SW 1271 (cell line): Measurements from ENCODE around the gene PPP1R8.
"Not testable (repeated sequence)": the region's sequence is repeated elsewhere in the genome, so short reads cannot be mapped to it uniquely, and the experiment has no call there.

ENCODE experiments used
- DNase-seq, 2 experiments: peaks; one replicate each; lab custom pipeline; 2025; lab: John Stamatoyannopoulos, UW

Gene PPP1R8

DNA sequence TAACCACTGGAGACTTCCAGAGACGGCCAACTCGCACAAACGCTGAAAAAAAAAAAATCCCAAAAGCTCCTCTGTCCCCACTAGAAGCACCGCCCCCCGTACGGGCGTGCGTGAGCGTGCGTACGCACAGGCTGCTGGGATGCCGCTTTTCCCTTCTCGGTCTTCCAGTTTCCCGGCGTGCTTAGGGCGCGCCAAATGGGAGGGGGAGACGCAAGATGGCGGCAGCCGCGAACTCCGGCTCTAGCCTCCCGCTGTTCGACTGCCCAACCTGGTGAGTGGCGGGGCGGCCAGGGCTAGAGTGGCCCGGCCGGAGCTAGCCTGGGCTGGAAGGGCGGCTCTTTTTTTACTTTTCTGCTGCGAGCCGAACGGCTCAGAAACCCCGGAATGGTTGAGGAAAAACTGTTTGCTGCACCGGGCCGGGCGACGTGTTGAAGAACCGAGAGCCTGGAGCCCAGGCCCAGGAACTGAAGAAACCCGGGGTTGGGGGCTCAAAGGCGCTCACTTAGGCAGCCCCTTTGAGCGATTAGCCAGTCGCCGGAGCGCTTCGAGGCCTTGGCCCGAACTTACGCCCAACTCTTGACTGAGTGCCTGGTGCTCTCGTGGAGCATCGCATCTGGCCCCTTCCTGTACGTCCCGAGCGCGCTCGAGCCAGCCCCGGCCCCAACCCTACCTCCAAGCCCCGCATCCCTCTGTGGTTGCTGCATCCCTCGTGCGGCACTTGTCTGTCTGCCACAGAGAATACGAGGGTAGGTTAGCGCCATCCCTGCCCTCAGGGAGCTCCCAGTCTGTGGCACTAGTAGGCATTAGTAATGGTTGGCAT is at the start of gene PPP1R8:
PPP1R8 (plus strand) TSS at position 162 of the 820 bp plus-strand sequence; CDS start at position 216, 54 bp downstream.
- peak; percentile 93 to 94 for DNase-seq

DNA sequence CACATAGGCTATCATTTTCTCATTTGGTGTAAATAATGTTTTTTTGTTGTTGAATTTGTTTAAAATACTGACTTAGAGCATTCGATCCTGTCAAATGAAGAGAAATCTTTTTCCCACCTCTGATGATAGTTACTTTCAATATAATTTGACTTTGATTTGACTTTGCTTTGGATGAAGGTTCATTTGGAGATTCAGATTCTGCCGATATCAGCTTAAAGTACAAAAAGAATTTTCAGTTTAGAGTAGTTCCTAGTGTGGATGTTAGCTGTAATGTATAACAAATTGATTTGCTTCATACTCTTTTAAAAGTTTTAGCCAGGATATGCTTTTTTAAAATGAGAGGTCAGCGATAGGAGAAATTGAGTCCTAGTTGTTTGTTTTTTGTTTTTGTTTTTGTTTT is 47.6 kb upstream of the PPP1R8 start:
- no peak for DNase-seq

DNA sequence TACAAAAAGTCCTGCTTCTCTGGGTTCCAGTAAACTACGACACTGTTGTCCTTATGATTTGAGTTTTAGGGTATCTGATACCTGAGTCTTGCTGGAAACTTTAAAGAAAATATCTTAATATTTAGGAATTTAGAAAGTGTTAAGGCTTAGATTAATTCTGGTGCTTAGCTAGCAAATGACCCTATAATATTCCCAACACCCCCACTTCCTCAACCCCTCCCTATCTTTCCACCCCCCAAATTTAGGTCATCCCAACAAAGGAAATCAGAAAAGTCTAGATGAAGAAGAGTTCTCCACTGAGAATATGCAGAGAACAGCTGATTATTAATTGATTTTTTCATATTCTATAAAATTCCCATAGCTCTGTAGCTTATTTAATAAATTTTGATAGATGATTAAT is 45.9 kb upstream of the PPP1R8 start:
- no peak for DNase-seq

DNA sequence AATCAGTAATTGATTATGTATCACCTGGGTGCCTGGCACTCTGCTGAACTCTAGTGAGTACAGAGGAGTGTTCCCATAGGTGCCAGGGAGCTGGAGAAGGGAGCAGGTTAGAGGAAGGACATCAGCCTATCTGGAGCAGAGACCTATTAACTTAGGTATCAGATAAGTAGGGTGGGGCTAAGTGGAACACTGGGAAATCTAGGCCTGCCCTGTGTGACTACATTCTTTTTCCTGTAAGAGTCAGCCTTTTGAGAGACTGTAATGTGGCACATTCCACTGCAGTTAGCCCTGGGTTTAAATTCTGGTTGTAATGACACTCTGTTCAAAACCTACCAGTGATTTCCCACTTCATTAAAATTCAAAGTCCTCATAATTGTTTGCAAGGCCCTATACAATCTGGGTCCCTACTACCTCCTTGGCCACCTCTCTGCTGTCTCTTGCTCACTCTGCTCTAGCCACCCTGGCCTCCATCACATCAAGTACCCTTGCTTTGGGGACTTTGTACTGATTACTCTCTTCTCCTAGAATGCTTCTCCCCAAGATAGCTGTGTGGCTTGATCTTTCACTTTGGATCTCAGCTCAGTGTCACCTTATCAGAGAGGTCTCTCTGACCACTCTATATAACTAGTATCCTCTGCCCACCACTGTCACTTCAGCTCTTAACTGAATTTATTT is 44.7 kb upstream of the PPP1R8 start:
- DNase-seq: no peak

DNA sequence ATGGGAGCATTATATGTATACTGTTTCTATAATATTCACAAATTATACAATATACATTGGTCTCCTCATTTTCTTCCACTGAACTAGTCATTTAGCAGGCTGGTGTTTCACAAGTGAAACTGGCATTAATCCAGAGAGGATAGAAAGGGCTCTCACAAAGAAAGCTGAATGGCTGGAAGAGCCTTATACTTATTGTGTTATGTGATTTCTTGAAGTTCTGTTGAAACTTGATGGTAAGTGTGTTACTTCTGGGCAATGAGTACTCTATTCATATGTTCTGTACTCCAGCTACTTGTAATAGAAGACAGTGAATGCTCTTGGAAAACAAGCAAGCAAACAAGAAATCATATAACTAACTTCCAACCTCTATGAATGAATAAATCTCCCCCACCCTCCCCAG is 42.7 kb upstream of the PPP1R8 start:
- DNase-seq: no peak

DNA sequence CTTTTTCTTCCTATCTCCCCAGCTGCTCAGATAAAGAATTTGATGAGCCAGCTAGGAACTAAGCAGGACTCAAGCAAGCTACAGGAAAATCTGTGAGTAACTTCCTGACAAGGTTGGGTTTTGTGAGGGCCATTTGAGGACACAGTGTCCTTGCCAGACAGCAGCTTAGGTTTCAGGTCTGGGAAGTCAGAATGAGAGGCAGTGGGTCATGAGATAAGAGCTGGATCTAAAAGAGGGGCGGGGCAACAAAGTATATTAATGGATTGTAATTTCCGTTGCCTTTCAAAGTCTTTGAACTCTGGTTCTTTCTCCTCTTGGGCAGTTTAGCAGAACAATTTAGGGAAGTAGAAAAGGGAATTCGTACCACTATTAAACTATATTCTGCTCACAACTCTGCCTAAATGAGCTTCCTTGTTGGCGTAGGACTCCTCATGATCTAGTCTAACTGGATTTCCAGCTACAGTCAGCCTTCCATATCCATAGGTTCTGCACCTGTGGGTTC is 41.0 kb upstream of the PPP1R8 start:
- no peak for DNase-seq

DNA sequence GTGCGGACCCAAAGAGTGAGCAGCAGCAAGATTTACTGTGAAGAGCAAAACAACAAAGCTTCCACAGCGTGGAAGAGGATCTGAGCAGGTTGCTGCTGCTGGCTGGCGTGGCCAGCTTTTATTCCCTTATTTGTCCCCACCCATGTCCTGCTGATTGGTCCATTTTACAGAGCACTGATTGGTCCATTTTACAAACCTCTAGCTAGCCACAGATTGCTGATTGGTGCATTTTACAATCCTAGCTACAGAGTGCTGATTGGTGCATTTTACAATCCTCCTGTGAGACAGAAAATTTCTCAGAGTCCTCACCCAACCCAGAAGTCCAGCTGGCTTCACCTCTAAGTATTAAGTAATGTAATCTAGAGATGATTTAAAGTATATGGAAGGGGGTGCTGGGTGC is 40.3 kb upstream of the PPP1R8 start:
- not testable (repeated sequence) for DNase-seq

DNA sequence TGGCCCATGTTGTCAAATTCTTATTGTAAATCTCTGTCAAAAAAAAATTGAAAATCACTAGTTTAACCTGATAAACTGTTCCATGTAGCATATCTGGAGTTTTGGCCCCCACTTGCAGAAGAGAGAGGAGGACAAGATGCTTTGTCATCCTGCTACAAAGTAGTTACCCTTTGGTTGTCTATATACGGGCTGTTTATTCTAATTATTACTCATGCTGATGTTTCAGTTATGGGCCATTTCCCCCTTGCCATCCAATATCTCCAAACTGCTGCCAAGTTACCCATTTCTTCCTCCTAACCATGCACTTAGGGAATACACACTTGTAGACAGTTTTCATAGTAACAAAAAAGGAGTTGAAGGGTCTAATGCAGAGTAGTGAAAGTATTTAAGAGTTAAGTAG is 35.0 kb upstream of the PPP1R8 start:
- DNase-seq: no peak

DNA sequence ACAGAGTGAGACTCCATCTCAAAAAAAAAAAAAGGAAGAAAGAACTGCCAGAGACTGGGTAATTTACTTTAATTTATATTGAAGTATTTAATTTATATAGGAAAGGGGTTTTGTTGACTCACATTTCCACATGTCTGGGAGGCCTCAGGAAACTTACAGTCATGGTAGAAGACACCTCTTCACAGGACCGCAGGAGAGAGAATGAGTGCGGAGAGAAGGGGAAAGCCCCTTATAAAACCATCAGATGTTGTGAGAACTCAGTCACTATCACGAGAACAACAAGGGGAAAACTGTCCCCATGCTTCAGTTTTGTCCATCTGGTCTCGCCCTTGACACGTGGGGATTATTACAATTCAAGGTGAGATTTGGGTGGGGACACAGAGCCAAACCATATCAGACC is 25.8 kb upstream of the PPP1R8 start:
- DNase-seq: no peak

DNA sequence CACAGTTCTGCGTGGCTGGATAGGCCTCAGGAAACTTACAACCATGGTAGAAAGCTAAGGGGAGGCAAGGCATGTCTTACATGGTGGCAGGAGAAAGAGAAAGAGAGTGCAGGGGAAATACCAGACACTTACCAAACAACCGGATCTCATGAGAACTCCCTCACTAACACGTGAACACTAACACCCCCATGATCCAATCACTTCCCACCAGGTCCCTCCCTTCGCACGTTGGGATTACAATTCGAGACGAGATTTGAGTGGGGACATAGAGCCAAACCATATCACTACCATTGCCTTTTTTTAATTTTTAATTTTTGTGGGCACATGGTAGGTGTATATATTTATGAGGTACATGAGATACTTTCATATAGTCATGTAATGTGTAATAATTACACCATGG is 23.8 kb upstream of the PPP1R8 start:
- DNase-seq: no peak

DNA sequence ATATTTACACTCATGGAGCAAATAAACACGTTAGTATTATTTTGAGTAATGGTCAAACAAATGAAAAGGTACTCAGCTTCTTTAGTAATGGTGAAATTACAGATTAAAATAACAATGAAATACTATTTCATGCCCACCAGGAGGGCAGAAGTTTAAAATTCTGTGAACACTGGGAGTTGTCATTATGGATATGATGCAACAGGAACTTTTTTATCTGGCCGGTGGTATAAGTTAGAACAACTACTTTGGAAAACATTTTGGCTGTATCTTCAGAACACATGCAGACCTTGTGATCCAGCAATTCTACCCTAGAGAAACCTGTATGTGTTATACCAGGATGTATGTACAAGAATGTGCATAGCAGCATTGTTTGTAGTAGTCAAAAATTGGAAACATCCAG is 23.2 kb upstream of the PPP1R8 start:
- no peak for DNase-seq

DNA sequence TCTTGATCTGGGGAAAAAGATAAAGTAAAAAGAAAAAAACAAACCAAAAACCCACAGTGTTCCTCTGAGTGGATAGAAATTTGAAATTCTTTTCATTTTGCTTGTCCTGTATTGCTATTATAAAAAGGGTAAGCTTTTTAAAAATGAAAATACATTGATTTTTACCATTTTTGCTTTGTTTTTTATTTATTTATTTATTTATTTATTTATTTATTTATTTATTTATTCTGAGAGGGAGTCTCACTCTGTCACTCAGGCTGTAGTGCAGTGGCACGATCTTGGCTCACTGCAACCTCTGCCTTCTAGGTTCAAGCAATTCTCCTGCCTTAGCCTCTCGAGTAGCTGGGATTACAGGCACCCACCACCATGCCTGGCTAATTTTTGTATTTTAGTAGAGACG is 22.5 kb upstream of the PPP1R8 start:
- DNase-seq: not testable (repeated sequence)

DNA sequence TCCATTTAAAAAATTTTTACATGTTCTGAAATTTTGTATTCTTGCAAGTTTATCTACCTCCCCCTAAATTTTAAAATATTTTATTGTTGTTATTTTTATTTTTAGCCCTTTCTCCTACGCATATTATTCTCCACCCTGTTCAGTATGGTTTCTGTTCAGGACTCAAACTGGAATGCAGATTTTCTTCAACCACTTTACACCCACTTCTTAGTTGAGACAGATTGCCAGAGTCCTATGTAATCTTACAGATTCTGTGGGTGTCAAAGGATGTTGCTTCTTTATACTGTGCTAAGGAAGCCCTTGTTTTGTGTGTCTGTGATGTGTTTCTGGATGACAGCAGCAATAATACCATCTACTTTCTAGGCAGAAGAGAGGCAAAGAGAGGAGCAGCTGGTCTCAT is 20.7 kb upstream of the PPP1R8 start:
- DNase-seq: no peak

DNA sequence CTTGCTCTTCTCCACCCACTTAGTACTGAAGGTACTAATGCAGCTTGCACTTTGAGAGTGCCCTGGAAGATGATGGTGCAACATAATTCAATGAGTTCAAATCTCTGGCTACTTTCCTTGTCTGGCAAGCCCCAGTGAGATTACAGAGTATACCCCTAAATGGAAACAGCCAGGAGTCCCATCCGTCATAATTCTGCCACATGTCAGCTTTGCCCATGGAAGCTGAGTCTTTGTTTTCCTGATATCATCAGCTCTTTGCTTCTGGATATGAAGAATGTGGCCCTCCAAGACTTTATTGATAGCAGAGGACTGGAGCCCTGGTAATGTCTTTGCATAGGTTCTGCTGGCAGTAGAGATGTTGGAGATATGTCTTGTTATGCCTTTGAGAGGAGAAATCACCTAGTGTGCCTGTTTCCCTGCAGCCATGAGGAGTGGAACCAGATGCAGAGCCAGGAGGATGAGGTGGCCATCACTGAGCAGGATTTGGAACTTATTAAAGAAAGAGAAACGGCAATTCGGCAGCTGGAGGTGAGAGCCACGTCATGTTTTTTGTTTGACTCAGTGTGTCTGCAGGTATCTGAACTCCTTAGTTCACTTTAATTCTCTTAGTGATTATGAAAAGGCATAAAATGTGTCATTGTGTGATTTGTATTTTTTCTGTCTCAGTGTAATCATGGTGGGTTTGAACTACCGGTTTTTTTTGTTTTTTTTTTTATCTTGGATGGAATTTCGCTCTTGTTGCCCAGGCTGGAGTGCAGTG is 18.7 kb upstream of the PPP1R8 start:
- no peak for DNase-seq

DNA sequence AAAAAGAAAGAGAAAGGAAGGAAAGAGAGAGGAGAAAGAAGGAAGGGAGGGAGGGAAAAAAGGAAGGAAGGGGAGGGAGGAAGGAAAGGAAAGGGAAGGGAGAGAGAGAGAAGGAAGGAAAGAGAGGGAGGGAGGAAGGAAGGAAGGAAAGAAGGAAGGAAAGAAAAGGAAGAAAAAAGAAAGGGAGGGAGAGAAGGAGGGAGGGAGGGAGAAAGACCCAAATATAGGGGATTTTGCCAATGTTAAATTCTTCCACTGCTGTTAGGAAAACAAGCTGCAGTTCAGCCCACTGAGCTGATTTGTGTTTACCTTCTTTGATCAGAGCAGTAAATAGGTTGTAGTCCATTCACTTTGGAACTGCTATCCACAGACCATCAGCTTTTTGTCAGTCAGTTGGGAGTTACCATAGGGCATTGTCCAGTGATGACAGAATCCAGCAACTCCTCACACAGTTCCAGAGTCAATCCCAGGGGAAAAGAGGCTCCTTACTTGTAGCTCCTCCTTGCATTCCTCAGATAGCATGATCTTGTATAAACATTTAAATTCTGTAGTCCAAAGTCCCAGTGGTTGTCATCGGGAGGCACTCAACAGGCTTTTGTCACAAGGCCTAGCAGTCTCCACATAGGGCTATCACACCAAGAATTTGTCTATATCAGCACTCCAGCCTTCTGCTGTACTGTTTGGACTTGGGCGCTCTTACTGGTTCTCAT is 13.5 kb upstream of the PPP1R8 start:
- no peak for DNase-seq

DNA sequence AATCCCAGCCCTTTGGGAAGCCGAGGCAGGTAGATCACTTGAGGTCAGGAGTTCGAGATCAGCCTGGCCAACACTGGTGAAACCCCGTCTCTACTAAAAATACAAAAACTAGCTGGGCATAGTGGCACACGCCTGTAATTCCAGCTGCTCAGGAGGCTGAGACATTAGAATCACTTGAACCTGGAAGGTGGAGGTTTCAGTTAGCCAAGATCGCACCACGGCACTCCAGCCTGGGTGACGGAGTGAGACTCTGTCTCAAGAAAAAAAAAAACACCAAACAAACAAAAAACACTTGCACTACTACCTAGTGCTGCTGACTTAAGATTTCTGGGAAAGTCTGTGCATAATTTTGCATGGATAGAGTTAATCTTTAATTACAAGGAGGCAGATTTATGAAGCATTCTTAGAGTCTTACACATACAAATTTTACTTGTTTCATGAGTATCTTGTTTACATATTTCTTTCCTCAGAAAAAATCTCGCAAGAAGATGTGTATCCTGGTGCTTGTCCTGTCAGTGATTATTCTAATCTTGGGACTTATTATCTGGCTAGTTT is 8.7 kb upstream of the PPP1R8 start:
- DNase-seq: no peak

DNA sequence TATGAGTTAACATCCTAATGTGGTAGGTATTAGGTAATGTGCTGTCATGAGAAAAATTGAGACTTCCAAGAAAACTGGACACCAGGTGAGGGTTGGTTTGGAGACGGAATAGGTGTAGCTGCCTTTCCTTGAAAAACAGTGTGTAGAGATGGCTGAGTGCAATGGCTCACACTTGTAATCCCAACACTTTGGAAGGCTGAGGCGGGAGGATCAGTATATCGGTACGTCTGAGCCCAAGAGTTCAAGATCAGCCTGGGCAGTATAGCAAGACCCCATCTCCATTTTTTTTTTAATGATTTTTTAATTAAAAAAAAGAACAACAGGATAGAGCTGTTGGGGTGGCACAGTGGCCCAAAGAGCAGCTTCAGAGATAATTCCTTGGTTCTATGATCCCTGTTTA is 6.8 kb upstream of the PPP1R8 start:
- DNase-seq: no peak

DNA sequence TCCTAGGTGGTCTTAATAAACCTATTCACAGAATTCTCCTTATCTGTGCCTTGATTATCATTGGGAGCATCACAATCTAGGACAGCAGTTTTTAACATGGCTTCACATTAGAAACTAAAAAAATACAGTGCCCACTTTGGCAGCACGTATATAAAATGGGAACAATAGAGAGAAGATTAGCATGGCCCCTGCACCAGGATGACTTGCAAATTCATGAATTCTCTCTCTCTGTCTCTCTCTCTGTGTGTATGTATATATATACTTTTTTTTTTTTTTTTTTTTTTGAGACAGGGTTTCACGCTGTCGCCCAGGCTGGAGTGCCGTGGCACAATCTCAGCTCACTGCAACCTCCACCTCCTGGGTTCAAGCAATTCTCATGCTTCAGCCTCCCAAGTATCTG is 6.2 kb upstream of the PPP1R8 start:
- no peak for DNase-seq

DNA sequence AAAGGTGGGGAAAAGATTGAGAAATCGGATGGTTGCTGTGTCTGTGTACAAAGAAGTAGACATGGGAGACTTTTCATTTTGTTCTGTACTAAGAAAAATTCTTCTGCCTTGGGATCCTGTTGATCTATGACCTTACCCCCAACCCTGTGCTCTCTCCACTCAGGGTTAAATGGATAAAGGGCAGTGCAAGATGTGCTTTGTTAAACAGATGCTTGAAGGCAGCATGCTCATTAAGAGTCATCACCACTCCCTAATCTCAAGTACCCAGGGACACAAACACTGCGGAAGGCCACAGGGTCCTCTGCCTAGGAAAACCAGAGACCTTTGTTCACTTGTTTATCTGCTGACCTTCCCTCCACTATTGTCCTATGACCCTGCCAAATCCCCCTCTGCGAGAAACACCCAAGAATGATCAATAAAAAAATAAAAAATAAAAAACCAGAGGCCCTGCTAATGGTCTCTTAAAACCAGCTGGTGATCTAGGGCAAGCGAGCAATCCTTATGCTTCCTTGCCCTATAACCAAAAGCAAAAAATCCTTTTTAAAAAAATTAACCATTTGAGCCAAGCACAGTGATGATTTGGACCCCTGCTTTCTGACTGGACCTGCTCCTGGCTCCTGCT is 1.1 kb upstream of the PPP1R8 start:
- DNase-seq: not testable (repeated sequence)

DNA sequence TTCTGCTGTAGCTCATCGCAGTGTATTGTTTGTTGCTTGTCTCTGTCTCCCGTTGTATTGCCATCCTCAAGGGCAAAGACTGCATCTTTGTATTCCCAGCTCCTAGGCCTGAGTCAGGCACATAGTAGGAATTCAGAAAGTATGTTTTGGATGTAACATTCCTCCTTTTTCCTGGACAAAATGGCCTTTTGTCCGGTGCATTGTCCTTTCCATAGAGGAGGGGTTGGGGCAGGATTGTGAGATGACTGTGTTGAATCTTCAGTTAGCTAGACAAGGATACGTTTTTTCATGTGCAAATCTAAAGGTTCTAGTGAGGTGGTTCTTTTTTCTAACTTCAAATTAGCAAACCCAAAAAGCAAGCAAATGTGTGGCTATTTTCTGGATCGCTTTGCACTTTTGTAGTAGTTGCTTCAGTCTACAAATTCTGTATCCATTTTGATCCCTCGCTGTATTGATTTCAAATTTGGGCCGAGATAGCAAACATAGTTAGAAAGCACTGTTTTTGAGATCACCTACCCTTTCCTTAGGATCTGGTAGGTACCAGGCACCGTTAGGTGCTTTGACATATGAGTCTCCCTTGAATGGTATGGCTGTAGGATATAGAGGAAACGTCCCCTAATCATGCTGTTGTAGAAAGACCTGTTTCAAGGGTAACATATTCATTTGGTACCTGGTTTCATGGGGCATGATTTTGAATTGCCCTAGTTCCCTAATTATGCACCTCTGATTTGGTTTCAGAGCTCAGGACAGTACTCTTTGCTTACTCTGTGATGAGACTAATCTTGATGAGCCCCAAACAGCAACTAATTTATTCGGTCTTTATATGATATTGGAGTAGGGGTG is 1.2 kb downstream of the PPP1R8 start:
- no peak for DNase-seq
